ENCODE results near the gene UCKL1.
"Not testable (repeated sequence)": the region's sequence is repeated elsewhere in the genome, so short reads cannot be mapped to it uniquely, and the experiment has no call there.

The UCKL1 gene

GRCh38 chr20:63942969-63943807 lies 13.0 kb downstream of the UCKL1 start:
- no peak for DNase-seq

- DNase-seq, result no peak
These were observed 13.8 kb downstream of the UCKL1 start for GRCh38 chr20:63942250-63942951.

GRCh38 chr20:63941282-63942081 lies 14.7 kb downstream of the UCKL1 start:
- DNase-seq, result no peak

- DNase-seq, result no peak
These were observed 15.5 kb downstream of the UCKL1 start for GRCh38 chr20:63940472-63941266.

GRCh38 chr20:63940071-63940471 lies 16.1 kb downstream of the UCKL1 start:
- DNase-seq, result no peak

- DNase-seq, result no peak
These were observed 16.9 kb downstream of the UCKL1 start for GRCh38 chr20:63939061-63939935.

GRCh38 chr20:63937596-63937995 lies 18.6 kb downstream of the UCKL1 start:
- DNase-seq, result no peak

- DNase-seq, result no peak
These were observed 20.8 kb downstream of the UCKL1 start for GRCh38 chr20:63935447-63935846.

GRCh38 chr20:63934271-63935068 lies 21.7 kb downstream of the UCKL1 start:
- DNase-seq, result no peak

- no peak for DNase-seq
These were observed 22.6 kb downstream of the UCKL1 start for GRCh38 chr20:63933646-63934045.

GRCh38 chr20:63932606-63933160 lies 23.5 kb downstream of the UCKL1 start:
- no peak for DNase-seq

GRCh38 chr20:63931735-63932134 lies 24.5 kb downstream of the UCKL1 start:
- DNase-seq, result no peak

GRCh38 chr20:63930971-63931553 lies 25.2 kb downstream of the UCKL1 start:
- no peak for DNase-seq

GRCh38 chr20:63929473-63929883 lies 26.7 kb downstream of the UCKL1 start:
- DNase-seq, result not testable (repeated sequence)

GRCh38 chr20:63929071-63929470 lies 27.1 kb downstream of the UCKL1 start:
- DNase-seq, result no peak

GRCh38 chr20:63926298-63926697 lies 29.9 kb downstream of the UCKL1 start:
- no peak for DNase-seq

- DNase-seq, result no peak
These were observed 32.0 kb downstream of the UCKL1 start for GRCh38 chr20:63924241-63924640.

GRCh38 chr20:63923651-63924050 lies 32.6 kb downstream of the UCKL1 start:
- no peak for DNase-seq

GRCh38 chr20:63920226-63920625 lies 36.0 kb downstream of the UCKL1 start:
- no peak for DNase-seq

GRCh38 chr20:63919130-63919529 lies 37.1 kb downstream of the UCKL1 start:
- DNase-seq, result no peak
